Measurements from ENCODE around the gene SLIT3.

DNA sequence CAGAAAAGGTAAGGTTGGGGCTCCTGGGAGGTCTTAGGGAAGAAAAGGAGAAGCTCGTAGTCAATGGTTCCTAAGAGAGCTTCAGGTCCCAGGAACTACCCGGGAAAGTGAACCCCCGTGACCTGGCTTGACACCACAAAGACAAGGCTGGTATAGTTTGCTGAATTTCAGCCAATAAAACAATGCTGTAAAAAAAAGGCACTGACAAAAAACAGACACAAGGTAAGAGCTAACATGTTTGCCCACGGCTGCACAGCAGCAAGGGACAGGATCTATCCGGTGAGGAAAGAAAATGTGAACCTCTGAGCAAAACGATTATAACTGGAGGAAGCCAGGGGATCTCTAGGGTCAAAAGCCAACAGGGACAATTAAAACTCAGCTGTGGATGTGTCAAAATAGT lies 17.1 kb downstream of the SLIT3 start:
- TF ChIP-seq, protein P1, sequence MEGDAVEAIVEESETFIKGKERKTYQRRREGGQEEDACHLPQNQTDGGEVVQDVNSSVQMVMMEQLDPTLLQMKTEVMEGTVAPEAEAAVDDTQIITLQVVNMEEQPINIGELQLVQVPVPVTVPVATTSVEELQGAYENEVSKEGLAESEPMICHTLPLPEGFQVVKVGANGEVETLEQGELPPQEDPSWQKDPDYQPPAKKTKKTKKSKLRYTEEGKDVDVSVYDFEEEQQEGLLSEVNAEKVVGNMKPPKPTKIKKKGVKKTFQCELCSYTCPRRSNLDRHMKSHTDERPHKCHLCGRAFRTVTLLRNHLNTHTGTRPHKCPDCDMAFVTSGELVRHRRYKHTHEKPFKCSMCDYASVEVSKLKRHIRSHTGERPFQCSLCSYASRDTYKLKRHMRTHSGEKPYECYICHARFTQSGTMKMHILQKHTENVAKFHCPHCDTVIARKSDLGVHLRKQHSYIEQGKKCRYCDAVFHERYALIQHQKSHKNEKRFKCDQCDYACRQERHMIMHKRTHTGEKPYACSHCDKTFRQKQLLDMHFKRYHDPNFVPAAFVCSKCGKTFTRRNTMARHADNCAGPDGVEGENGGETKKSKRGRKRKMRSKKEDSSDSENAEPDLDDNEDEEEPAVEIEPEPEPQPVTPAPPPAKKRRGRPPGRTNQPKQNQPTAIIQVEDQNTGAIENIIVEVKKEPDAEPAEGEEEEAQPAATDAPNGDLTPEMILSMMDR (IDR thresholded peaks at IDR 0.05), result no peak
- TF ChIP-seq POLR2A (IDR thresholded peaks at IDR 0.05), result no peak
- no peak for TF ChIP-seq POLR2AphosphoS5 (IDR thresholded peaks at IDR 0.05; ENCODE audit: insufficient read depth in 1 of 2, low read depth in 1 of 2)
